Activated T-cell treated with anti-CD3 and anti-CD28 coated beads, Interleukin-2, amount 50 U/mL, for 72 hours (primary cell): ENCODE measurements around the gene CD63. TPM values are rescaled to one million over a fixed set of nuclear protein-coding genes. Genes with fewer than 3 reads are reported as not detected.

Experiments
- ATAC-seq, 2 donors: fragments of 150-1000 bp; cut with Tn5 transposase; replicated peaks in 1 of 2; 2 replicates each; pipeline ENCODE4 v1.10.0; 2021; ENCODE audit warnings: moderate library complexity in 2 of 2, mild to moderate bottlenecking in 1 of 2
- DNase-seq, 2 donors: peaks; one replicate each; pipeline ENCODE4 v3.0.0; 2021 to 2022; ENCODE audit warnings: mixed read lengths in 1 of 2
- H3K27ac Mint-ChIP-seq: one replicate; pipeline ENCODE4 v1.8.0; 2022; ENCODE audit warnings: mild to moderate bottlenecking, moderate library complexity, mixed read lengths
- H3K27me3 Mint-ChIP-seq: one replicate; pipeline ENCODE4 v1.8.0; 2022; ENCODE audit warnings: low read depth, mixed read lengths
- H3K36me3 Mint-ChIP-seq, 2 donors: one replicate each; pipeline ENCODE4 v1.8.0; 2022; ENCODE audit warnings: mixed read lengths in 2 of 2, mild to moderate bottlenecking in 1 of 2; ENCODE audit not compliant: insufficient read depth in 2 of 2
- H3K4me1 Mint-ChIP-seq: one replicate; pipeline ENCODE4 v1.8.0; 2022; ENCODE audit warnings: low read depth, mixed read lengths
- H3K4me3 Mint-ChIP-seq, 2 donors: one replicate each; pipeline ENCODE4 v1.8.0; 2022; ENCODE audit warnings: mild to moderate bottlenecking in 2 of 2, mixed read lengths in 2 of 2, moderate library complexity in 2 of 2
- H3K9me3 Mint-ChIP-seq, 2 donors: one replicate each; pipeline ENCODE4 v1.8.0; 2022; ENCODE audit warnings: mixed read lengths in 2 of 2
- total RNA-seq, 2 donors: library from RNA; stranded (reverse); gene quantifications; one replicate each; pipeline ENCODE4 v1.2.3, GENCODE V29; 2022

The CD63 gene
- total RNA-seq, 2 donors from 2014 or later = 122 to 154 TPM

- Mint-ChIP-seq H3K36me3 (no peaks in the 10 kb centered on the region), H3K27ac (no peak overlapping the region), H3K4me1 (no peaks in the 10 kb centered on the region), H3K27me3 (no peaks in the 10 kb centered on the region), H3K4me3 (no peak overlapping the region), H3K9me3 (no peaks in the 10 kb centered on the region)
- DNase-seq (no peak), ATAC-seq (no peak)
Observed at GRCh38 chr12:55694188-55694515, 34.7 kb downstream of the CD63 start.

GRCh38 chr12:55693323-55694187, 35.3 kb downstream of the CD63 start:
- Mint-ChIP-seq H3K4me1 (no peaks in the 10 kb centered on the region), H3K36me3 (no peaks in the 10 kb centered on the region), H3K9me3 (no peaks in the 10 kb centered on the region), H3K27ac (no peak overlapping the region), H3K4me3 (no peak overlapping the region), H3K27me3 (no peaks in the 10 kb centered on the region)
- no peak for ATAC-seq
- DNase-seq = no peak

- no peak overlapping the region for H3K4me3 Mint-ChIP-seq
- no peaks in the 10 kb centered on the region for H3K9me3 Mint-ChIP-seq
- H3K4me1 Mint-ChIP-seq = peaks cover 2% of the 10 kb centered on the region
- H3K27me3 Mint-ChIP-seq = no peaks in the 10 kb centered on the region
- DNase-seq (no peak), ATAC-seq (no peak)
- no peak overlapping the region for H3K27ac Mint-ChIP-seq
- no peaks in the 10 kb centered on the region for H3K36me3 Mint-ChIP-seq
Observed at GRCh38 chr12:55692631-55693322, 36.0 kb downstream of the CD63 start.

GRCh38 chr12:55688716-55689655, 39.8 kb downstream of the CD63 start:
- H3K4me3 Mint-ChIP-seq = no peak overlapping the region
- H3K9me3 Mint-ChIP-seq = no peaks in the 10 kb centered on the region
- ATAC-seq (no peak), DNase-seq (no peak)
- peaks cover 5% of the 10 kb centered on the region for H3K27me3 Mint-ChIP-seq
- peaks cover 12% of the 10 kb centered on the region for H3K4me1 Mint-ChIP-seq
- H3K27ac Mint-ChIP-seq = no peak overlapping the region
- no peaks in the 10 kb centered on the region for H3K36me3 Mint-ChIP-seq

- peak; percentile 37 to 38 for DNase-seq
- peak; percentile 72 to 87 for ATAC-seq
- Mint-ChIP-seq H3K36me3 (no peaks in the 10 kb centered on the region), H3K4me1 (peaks cover 12% of the 10 kb centered on the region), H3K9me3 (no peaks in the 10 kb centered on the region), H3K27me3 (peaks cover 12% of the 10 kb centered on the region), H3K27ac (no peak overlapping the region), H3K4me3 (no peak overlapping the region)
Observed at GRCh38 chr12:55687746-55688145, 41.1 kb downstream of the CD63 start.

- Mint-ChIP-seq H3K9me3 (no peaks in the 10 kb centered on the region), H3K27ac (no peak overlapping the region)
- ATAC-seq = no peak
Observed at GRCh38 chr12:55686366-55687010, 42.3 kb downstream of the CD63 start.

GRCh38 chr12:55685671-55686070, 43.1 kb downstream of the CD63 start:
- no peak for ATAC-seq
- no peaks in the 10 kb centered on the region for H3K9me3 Mint-ChIP-seq
- H3K4me1 Mint-ChIP-seq = peaks cover 28% of the 10 kb centered on the region
- H3K36me3 Mint-ChIP-seq = no peaks in the 10 kb centered on the region
- H3K27me3 Mint-ChIP-seq = peaks cover 33% of the 10 kb centered on the region
- no peak overlapping the region for H3K4me3 Mint-ChIP-seq
- H3K27ac Mint-ChIP-seq = no peak overlapping the region
- no peak for DNase-seq

More at GRCh38 chr12:55686366-55687010, 42.3 kb downstream of the CD63 start:
- H3K27me3 Mint-ChIP-seq = peaks cover 25% of the 10 kb centered on the region
- no peaks in the 10 kb centered on the region for H3K36me3 Mint-ChIP-seq
- DNase-seq = no peak
- peaks cover 19% of the 10 kb centered on the region for H3K4me1 Mint-ChIP-seq
- no peak overlapping the region for H3K4me3 Mint-ChIP-seq

GRCh38 chr12:55684761-55685370, 43.9 kb downstream of the CD63 start:
- H3K4me3 Mint-ChIP-seq = no peak overlapping the region
- H3K4me1 Mint-ChIP-seq = peaks cover 29% of the 10 kb centered on the region
- DNase-seq (no peak), ATAC-seq (no peak)
- no peaks in the 10 kb centered on the region for H3K36me3 Mint-ChIP-seq
- peaks cover 41% of the 10 kb centered on the region for H3K27me3 Mint-ChIP-seq
- no peak overlapping the region for H3K27ac Mint-ChIP-seq
- no peaks in the 10 kb centered on the region for H3K9me3 Mint-ChIP-seq

- Mint-ChIP-seq H3K4me1 (peaks cover 29% of the 10 kb centered on the region), H3K27me3 (peaks cover 49% of the 10 kb centered on the region), H3K36me3 (no peaks in the 10 kb centered on the region), H3K9me3 (no peaks in the 10 kb centered on the region), H3K4me3 (no peak overlapping the region), H3K27ac (no peak overlapping the region)
- DNase-seq (no peak), ATAC-seq (no peak)
Observed at GRCh38 chr12:55683676-55684075, 45.1 kb downstream of the CD63 start.

- Mint-ChIP-seq H3K9me3 (no peaks in the 10 kb centered on the region), H3K4me3 (no peak overlapping the region), H3K27ac (no peak overlapping the region), H3K27me3 (peaks cover 49% of the 10 kb centered on the region), H3K4me1 (peaks cover 22% of the 10 kb centered on the region), H3K36me3 (no peaks in the 10 kb centered on the region)
- DNase-seq (no peak), ATAC-seq (no peak)
Observed at GRCh38 chr12:55682087-55682796, 46.6 kb downstream of the CD63 start.

- Mint-ChIP-seq H3K27ac (no peak overlapping the region), H3K4me3 (peak overlapping the region in 1 of 2 donors; percentile 31), H3K4me1 (peaks cover 17% of the 10 kb centered on the region), H3K36me3 (no peaks in the 10 kb centered on the region), H3K9me3 (no peaks in the 10 kb centered on the region), H3K27me3 (peaks cover 49% of the 10 kb centered on the region)
- DNase-seq (peak in 1 of 2 donors; percentile 8), ATAC-seq (peak; percentile 41 to 53)
Observed at GRCh38 chr12:55681142-55682077, 47.4 kb downstream of the CD63 start.
